CD14-positive monocyte (primary cell): ENCODE results near the gene THSD7A. TPM values are rescaled to one million over a fixed set of nuclear protein-coding genes. Genes with fewer than 3 reads are reported as not detected.

Experiments
- DNase-seq, 3 donors: peaks; one replicate each; pipeline ENCODE4 v3.0.0-alpha.2; 2011 to 2022
- H2AFZ ChIP-seq: 2 replicates; pipeline ENCODE4 v1.6.0; 2012; ENCODE audit warnings: mild to moderate bottlenecking, low read depth, low read length, inconsistent platforms; ENCODE audit not compliant: insufficient read depth, poor library complexity, severe bottlenecking
- H3K27ac ChIP-seq, 2 donors: 1 replicate in 1 of 2; 2 replicates in 1 of 2; pipeline ENCODE4 v1.5.1; 2012 to 2013; ENCODE audit warnings: low read length in 2 of 2, control low read depth in 1 of 2, inconsistent platforms in 1 of 2, low read depth in 1 of 2, mild to moderate bottlenecking in 1 of 2
- H3K27me3 ChIP-seq, 2 donors: one replicate each; pipeline versions ENCODE4 v1.6.0 to v1.6.1; 2011 to 2013; ENCODE audit warnings: low read length in 2 of 2; ENCODE audit not compliant: control insufficient read depth in 2 of 2, insufficient read depth in 2 of 2
- H3K36me3 ChIP-seq, 2 donors: replicated peaks in 1 of 2; 1 replicate in 1 of 2; 2 replicates in 1 of 2; pipeline versions ENCODE4 v1.5.1 to v1.6.1; 2012 to 2013; ENCODE audit warnings: low read length in 2 of 2, control low read depth in 1 of 2, inconsistent platforms in 1 of 2, mild to moderate bottlenecking in 1 of 2; ENCODE audit not compliant: insufficient read depth in 2 of 2, control insufficient read depth in 1 of 2
- H3K4me1 ChIP-seq, 2 donors: 1 replicate in 1 of 2; 2 replicates in 1 of 2; pipeline versions ENCODE4 v1.5.1 to v1.6.1; 2012 to 2013; ENCODE audit warnings: low read length in 2 of 2, control low read depth in 1 of 2, inconsistent platforms in 1 of 2, mild to moderate bottlenecking in 1 of 2, moderate library complexity in 1 of 2; ENCODE audit not compliant: insufficient read depth in 2 of 2, control insufficient read depth in 1 of 2
- H3K4me2 ChIP-seq: replicated peaks from 2 replicates; pipeline ENCODE3; 2012; ENCODE audit warnings: low read length, moderate library complexity, mild to moderate bottlenecking; ENCODE audit not compliant: poor library complexity, severe bottlenecking; ENCODE audit errors: extremely low read depth
- H3K4me3 ChIP-seq, 3 experiments: fragments of 200-600 bp in 1 of 3; sonication (generic) in 1 of 3; replicated peaks in 1 of 3; 1 replicate in 2 of 3; 2 replicates in 1 of 3; pipeline ENCODE4 v1.5.1; 2011 to 2013; ENCODE audit warnings: low read length in 3 of 3, mild to moderate bottlenecking in 3 of 3, control low read depth in 2 of 3, low read depth in 2 of 3, inconsistent platforms in 1 of 3, moderate library complexity in 1 of 3
- H3K79me2 ChIP-seq: 2 replicates; pipeline ENCODE4 v1.6.0; 2012; ENCODE audit warnings: mild to moderate bottlenecking, control low read depth, inconsistent platforms, low read length, moderate library complexity; ENCODE audit not compliant: insufficient read depth
- H3K9ac ChIP-seq: 2 replicates; pipeline ENCODE4 v1.6.0; 2017; ENCODE audit warnings: low read length, mild to moderate bottlenecking; ENCODE audit not compliant: insufficient read depth, poor library complexity, severe bottlenecking
- H3K9me3 ChIP-seq, 2 donors: replicated peaks in 1 of 2; 1 replicate in 1 of 2; 2 replicates in 1 of 2; pipeline versions ENCODE4 v1.5.1 to v1.6.1; 2012 to 2013; ENCODE audit warnings: low read length in 2 of 2, control low read depth in 1 of 2; ENCODE audit not compliant: control insufficient read depth in 1 of 2, insufficient read depth in 1 of 2
- H4K20me1 ChIP-seq: 2 replicates; pipeline ENCODE4 v1.6.0; 2012; ENCODE audit warnings: mild to moderate bottlenecking, low read length, control low read depth, moderate library complexity; ENCODE audit not compliant: insufficient read depth
- H3K27ac Mint-ChIP-seq, 7 donors: one replicate each; pipeline ENCODE4 v1.8.0; 2020; ENCODE audit warnings: mild to moderate bottlenecking in 7 of 7, mixed read lengths in 7 of 7, moderate library complexity in 6 of 7, inconsistent platforms in 2 of 7
- H3K27me3 Mint-ChIP-seq, 3 donors: one replicate each; pipeline ENCODE4 v1.8.0; 2021 to 2022; ENCODE audit warnings: low read depth in 3 of 3, mild to moderate bottlenecking in 3 of 3, mixed read lengths in 3 of 3, moderate library complexity in 3 of 3, inconsistent platforms in 1 of 3
- H3K36me3 Mint-ChIP-seq, 2 donors: one replicate each; pipeline ENCODE4 v1.8.0; 2020; ENCODE audit warnings: mixed read lengths in 2 of 2, inconsistent platforms in 1 of 2, mild to moderate bottlenecking in 1 of 2
- H3K4me1 Mint-ChIP-seq: one replicate; pipeline ENCODE4 v1.8.0; 2020; ENCODE audit warnings: mild to moderate bottlenecking, mixed read lengths
- H3K4me3 Mint-ChIP-seq, 2 donors: one replicate each; pipeline ENCODE4 v1.8.0; 2020; ENCODE audit warnings: mild to moderate bottlenecking in 2 of 2, mixed read lengths in 2 of 2, moderate library complexity in 1 of 2
- H3K9me3 Mint-ChIP-seq, 7 donors: one replicate each; pipeline ENCODE4 v1.8.0; 2020 to 2022; ENCODE audit warnings: mixed read lengths in 7 of 7, mild to moderate bottlenecking in 6 of 7, moderate library complexity in 6 of 7, inconsistent platforms in 2 of 7
- WGBS: methylation state at CpG from one replicate; pipeline ENCODE4 v1.1.5; 2013; ENCODE audit warnings: missing lambda C conversion rate; ENCODE audit not compliant: insufficient coverage; 5-methylcytosine and 5-hydroxymethylcytosine counted together
- intact Hi-C, 2 donors: fragments of 100-400 bp; cut with micrococcal nuclease; formaldehyde crosslinking; loops; one replicate each; pipeline versions ENCODE4 v1.15.0 to v1.15.1; 2023
- polyA plus RNA-seq, 3 donors: library from polyadenylated mRNA; depleted of rRNA in 1 of 3; unstranded in 2 of 3; stranded (reverse) in 1 of 3; fragments of 300-500 nt in 2 of 3; fragments of >200 nt in 1 of 3; fragmentation: Illumina TruSeq in 2 of 3; gene quantifications; 1 replicate in 2 of 3; 2 replicates in 1 of 3; pipeline ENCODE4 v1.2.3, GENCODE V29; 2012 to 2021
- TF ChIP-seq, protein P1 (sequence below): fragments of 200-600 bp; IDR thresholded peaks from one replicate; pipeline ENCODE4 v1.8.0; 2022; ENCODE audit warnings: antibody characterized with exemption, mild to moderate bottlenecking

Gene THSD7A
- polyA plus RNA-seq, 3 donors, result under 0.01 TPM; not detected in 2

DNA sequence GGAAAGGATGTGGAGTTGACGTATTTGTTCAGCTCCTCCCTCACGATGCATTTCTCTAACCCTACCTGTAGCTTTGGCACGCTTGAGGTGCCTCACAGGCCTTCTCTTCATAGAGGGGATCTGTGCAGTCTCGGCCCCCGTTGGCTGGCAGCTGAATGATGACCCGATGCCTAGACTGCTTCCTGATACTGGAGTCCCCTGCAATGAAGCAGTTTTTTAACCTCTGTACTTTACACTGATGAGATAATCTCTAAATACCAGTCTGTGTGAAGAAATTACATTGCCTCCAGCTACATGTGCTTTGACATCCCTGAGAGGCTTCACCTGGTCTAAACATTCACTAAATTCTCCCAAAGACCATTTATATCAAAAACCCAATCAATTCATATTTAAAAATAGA is 370.1 kb downstream of the THSD7A start:
- Histone ChIP-seq H4K20me1 (no peaks in the 10 kb centered on the region), H3K4me3 (no peak overlapping the region), H3K27ac (no peak overlapping the region), H3K4me1 (peaks cover 5 to 10% of the 10 kb centered on the region in 2 donors), H3K4me2 (no peak overlapping the region), H3K9me3 (no peaks in the 10 kb centered on the region), H2AFZ (no peak overlapping the region), H3K27me3 (no peaks in the 10 kb centered on the region), H3K36me3 (no peaks in the 10 kb centered on the region), H3K79me2 (no peaks in the 10 kb centered on the region), H3K9ac (no peak overlapping the region)
- Mint-ChIP-seq H3K4me1 (peaks cover 10% of the 10 kb centered on the region), H3K27ac (peak overlapping the region in 1 of 7 donors; percentile 21), H3K4me3 (no peak overlapping the region), H3K27me3 (no peaks in the 10 kb centered on the region), H3K36me3 (no peaks in the 10 kb centered on the region), H3K9me3 (no peaks in the 10 kb centered on the region)
- TF ChIP-seq, protein P1, sequence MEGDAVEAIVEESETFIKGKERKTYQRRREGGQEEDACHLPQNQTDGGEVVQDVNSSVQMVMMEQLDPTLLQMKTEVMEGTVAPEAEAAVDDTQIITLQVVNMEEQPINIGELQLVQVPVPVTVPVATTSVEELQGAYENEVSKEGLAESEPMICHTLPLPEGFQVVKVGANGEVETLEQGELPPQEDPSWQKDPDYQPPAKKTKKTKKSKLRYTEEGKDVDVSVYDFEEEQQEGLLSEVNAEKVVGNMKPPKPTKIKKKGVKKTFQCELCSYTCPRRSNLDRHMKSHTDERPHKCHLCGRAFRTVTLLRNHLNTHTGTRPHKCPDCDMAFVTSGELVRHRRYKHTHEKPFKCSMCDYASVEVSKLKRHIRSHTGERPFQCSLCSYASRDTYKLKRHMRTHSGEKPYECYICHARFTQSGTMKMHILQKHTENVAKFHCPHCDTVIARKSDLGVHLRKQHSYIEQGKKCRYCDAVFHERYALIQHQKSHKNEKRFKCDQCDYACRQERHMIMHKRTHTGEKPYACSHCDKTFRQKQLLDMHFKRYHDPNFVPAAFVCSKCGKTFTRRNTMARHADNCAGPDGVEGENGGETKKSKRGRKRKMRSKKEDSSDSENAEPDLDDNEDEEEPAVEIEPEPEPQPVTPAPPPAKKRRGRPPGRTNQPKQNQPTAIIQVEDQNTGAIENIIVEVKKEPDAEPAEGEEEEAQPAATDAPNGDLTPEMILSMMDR, result no peak
- DNase-seq, result no peak
- intact Hi-C loops, result no loop called here
- 97% methylated on average over 5 of the region's 6 CpGs for WGBS

DNA sequence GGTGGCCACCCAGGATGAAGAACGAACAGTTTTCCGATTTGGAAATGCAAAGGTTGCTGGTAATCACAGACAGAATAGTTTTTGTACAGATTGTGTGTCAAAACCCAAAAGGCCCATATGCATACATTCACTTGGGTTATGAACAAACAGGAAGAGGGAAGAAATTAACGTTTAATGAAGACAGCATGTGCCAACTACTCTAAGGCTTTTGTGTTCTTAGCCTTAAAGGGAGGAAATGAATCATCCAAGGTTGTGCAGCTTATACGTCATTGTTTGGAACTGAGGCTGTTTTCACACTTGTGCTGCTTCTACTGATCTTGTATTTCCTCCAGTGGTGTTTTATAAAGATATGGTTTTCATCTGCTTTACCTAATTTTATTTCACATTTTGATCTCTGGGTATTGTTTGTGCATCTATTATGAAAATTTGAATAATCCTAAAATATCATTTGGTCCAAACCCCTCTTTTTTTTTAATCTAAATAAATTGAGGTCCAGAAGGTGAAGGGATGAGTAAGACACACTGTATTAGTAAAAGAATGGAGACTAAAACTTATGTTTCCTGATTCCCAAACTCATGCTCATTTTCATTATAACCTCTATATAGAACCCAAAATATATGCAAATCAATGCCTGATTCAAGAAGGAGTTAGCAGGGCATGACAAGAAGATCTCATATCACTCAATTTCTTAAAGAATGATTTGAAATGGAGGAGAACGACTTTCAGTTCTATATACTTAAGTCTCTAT is 373.1 kb downstream of the THSD7A start:
- intact Hi-C loops, result no loop called here
- WGBS, result no CpG with 5 or more reads among the region's 5 CpGs
- no peaks in the 10 kb centered on the region for H4K20me1 ChIP-seq
- H2AFZ ChIP-seq, result no peak overlapping the region
- no peak overlapping the region for H3K4me3 ChIP-seq
- H3K4me2 ChIP-seq, result no peak overlapping the region
- H3K27ac Mint-ChIP-seq, result peak overlapping the region in 4 of 7 donors; percentile 28 to 87 (median 50)
- H3K27me3 Mint-ChIP-seq, result no peaks in the 10 kb centered on the region
- no peaks in the 10 kb centered on the region for H3K9me3 Mint-ChIP-seq
- H3K79me2 ChIP-seq, result no peaks in the 10 kb centered on the region
- H3K36me3 ChIP-seq, result no peaks in the 10 kb centered on the region
- H3K36me3 Mint-ChIP-seq, result no peaks in the 10 kb centered on the region
- no peaks in the 10 kb centered on the region for H3K9me3 ChIP-seq
- TF ChIP-seq, protein P1, result no peak
- peaks cover 5 to 10% of the 10 kb centered on the region in 2 donors for H3K4me1 ChIP-seq
- no peak overlapping the region for H3K9ac ChIP-seq
- no peak overlapping the region for H3K27ac ChIP-seq
- no peak overlapping the region for H3K4me3 Mint-ChIP-seq
- H3K4me1 Mint-ChIP-seq, result peaks cover 10% of the 10 kb centered on the region
- peak; percentile 38 to 76 (median 40) for DNase-seq
- no peaks in the 10 kb centered on the region for H3K27me3 ChIP-seq
